SKM-1 (cell line): ENCODE data around the gene AP2M1.
A peak's percentile ranks its signal among the peaks of the same experiment; 100 is the strongest.
"Not testable (repeated sequence)": the region's sequence is repeated elsewhere in the genome, so short reads cannot be mapped to it uniquely, and the experiment has no call there.

Source experiments
- DNase-seq: peaks from one replicate; lab custom pipeline; 2025; ENCODE audit not compliant: unreplicated experiment; lab: John Stamatoyannopoulos, UW

The AP2M1 gene

GRCh38 chr3:184174646-184175492 lies at the start of gene AP2M1:
Gene AP2M1, plus strand, starts transcription at chr3:184174855. Its CDS starts 2,139 bp downstream, at chr3:184176994.
- DNase-seq = peak; percentile 96

- no peak for DNase-seq
Measured at GRCh38 chr3:184126006-184126405, 48.6 kb upstream of the AP2M1 start.

- DNase-seq = no peak
Measured at GRCh38 chr3:184129012-184129411, 45.6 kb upstream of the AP2M1 start.

GRCh38 chr3:184132945-184133344 lies 41.7 kb upstream of the AP2M1 start:
- no peak for DNase-seq

GRCh38 chr3:184133840-184134745 lies 40.6 kb upstream of the AP2M1 start:
- DNase-seq = peak; percentile 74

GRCh38 chr3:184134746-184135148 lies 39.9 kb upstream of the AP2M1 start:
- no peak for DNase-seq

- peak; percentile 87 for DNase-seq
Measured at GRCh38 chr3:184135149-184135910, 39.3 kb upstream of the AP2M1 start, which contains the start of gene EIF2B5. Gene EIF2B5, plus strand, starts transcription at chr3:184135358. Its CDS starts 28 bp downstream, at chr3:184135386.

- DNase-seq = no peak
Measured at GRCh38 chr3:184135911-184136260, 38.8 kb upstream of the AP2M1 start.

- DNase-seq = no peak
Measured at GRCh38 chr3:184140436-184140835, 34.2 kb upstream of the AP2M1 start.

- DNase-seq = no peak
Measured at GRCh38 chr3:184142199-184142598, 32.5 kb upstream of the AP2M1 start.

GRCh38 chr3:184143327-184143726 lies 31.3 kb upstream of the AP2M1 start:
- no peak for DNase-seq

GRCh38 chr3:184144505-184144904 lies 30.1 kb upstream of the AP2M1 start:
- no peak for DNase-seq

GRCh38 chr3:184145111-184145524 lies 29.5 kb upstream of the AP2M1 start:
- DNase-seq = no peak

GRCh38 chr3:184145751-184146270 lies 28.8 kb upstream of the AP2M1 start:
- DNase-seq = no peak

GRCh38 chr3:184148076-184148475 lies 26.6 kb upstream of the AP2M1 start:
- DNase-seq = no peak

GRCh38 chr3:184149123-184149522 lies 25.5 kb upstream of the AP2M1 start:
- DNase-seq = no peak

- DNase-seq = not testable (repeated sequence)
Measured at GRCh38 chr3:184149770-184150169, 24.9 kb upstream of the AP2M1 start.

GRCh38 chr3:184154885-184155643 lies 19.6 kb upstream of the AP2M1 start, which contains the start of gene DVL3:
Gene DVL3, plus strand, starts transcription at chr3:184155377. Its CDS starts 259 bp downstream, at chr3:184155636.
- DNase-seq = no peak

- DNase-seq = no peak
Measured at GRCh38 chr3:184155644-184156521, 18.8 kb upstream of the AP2M1 start.
